GM12801 (cell line): Measurements from ENCODE around the gene AZIN2.

Experiments used
- TF ChIP-seq, protein P1 (sequence below): IDR thresholded peaks from one replicate; pipeline ENCODE4 v1.5.1; 2011; ENCODE audit warnings: control low read depth; ENCODE audit not compliant: insufficient read length; ENCODE audit errors: extremely low read depth

AZIN2 gene

DNA sequence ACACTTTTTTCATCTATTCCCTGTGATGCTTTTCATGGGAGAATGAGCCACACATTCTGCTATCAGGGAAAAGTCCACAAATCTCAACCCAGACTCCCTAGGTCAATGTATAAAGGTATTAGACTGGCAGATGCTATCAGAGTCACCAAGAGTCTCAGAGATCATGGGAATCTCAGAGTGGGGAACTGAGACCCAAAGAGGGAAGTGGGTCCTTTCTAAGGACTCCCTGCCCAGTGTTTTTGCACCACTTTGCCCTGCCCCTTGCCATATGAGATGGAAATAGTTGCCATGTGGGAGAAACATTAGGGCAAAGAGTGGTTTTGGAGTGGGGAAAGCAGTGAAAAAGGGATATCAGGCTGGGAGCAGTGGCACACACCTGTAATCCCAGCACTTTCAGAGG lies 19.1 kb upstream of the AZIN2 start:
- TF ChIP-seq, protein P1, sequence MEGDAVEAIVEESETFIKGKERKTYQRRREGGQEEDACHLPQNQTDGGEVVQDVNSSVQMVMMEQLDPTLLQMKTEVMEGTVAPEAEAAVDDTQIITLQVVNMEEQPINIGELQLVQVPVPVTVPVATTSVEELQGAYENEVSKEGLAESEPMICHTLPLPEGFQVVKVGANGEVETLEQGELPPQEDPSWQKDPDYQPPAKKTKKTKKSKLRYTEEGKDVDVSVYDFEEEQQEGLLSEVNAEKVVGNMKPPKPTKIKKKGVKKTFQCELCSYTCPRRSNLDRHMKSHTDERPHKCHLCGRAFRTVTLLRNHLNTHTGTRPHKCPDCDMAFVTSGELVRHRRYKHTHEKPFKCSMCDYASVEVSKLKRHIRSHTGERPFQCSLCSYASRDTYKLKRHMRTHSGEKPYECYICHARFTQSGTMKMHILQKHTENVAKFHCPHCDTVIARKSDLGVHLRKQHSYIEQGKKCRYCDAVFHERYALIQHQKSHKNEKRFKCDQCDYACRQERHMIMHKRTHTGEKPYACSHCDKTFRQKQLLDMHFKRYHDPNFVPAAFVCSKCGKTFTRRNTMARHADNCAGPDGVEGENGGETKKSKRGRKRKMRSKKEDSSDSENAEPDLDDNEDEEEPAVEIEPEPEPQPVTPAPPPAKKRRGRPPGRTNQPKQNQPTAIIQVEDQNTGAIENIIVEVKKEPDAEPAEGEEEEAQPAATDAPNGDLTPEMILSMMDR = no peak

DNA sequence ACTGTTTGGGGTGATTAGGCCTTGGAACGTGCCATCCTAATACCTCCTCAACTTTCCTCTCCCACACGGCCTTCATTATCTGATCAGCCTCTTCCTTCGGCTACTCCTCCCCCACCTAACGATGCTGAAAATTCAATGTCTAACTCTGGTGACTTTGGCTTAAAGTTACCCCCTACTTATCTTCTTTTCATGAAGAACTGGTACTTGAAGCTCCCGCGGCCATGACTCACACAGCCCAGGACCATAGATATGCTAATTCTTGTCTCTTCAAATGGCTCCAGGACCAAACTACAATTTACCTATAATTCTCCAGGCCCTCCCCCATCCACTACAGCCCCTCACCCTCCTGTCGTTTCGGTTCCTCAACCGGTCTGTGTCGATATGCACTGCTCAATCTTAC lies 15.7 kb upstream of the AZIN2 start:
- TF ChIP-seq, protein P1 = no peak

DNA sequence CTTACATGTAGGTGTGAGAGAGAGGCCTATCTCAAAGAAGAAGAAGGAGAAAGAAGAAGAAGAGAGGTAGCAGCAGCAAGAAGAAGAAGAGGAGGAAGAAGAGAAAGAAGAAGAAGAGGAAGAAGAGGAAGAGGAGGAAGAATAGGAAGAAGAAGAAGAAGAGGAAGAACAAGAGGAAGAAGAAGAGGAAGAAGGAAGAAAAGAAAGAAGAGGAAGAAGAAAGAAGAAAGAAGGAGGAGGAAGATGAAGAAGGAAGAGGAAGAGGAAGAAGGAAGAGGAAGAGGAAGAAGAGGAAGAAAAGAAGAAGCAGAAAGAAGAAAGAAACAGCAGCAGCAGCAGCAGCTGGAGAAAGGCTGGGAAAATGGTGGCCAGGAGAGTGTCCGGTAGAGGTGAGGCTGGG lies 10.3 kb upstream of the AZIN2 start:
- TF ChIP-seq, protein P1 = no peak

DNA sequence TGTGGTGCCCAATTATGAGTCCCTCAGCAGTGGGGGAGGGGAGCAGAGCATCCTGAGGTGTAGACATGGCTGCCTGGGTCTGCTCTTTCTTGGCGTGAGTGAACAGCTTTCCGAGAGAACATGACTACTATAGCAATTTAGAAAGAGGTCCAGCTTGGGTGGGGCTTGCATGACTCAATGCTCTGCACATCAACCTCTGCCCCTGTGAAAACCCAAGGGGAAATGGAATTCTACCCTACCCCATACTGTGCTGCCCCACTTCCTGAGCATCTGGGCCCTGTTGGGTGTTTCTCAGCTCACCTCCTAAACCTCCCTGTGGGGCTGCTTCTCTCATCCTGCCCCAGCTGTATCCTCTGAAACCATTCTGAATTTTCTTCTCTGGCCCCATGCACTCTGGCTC lies 8.2 kb upstream of the AZIN2 start:
- TF ChIP-seq, protein P1 = no peak

DNA sequence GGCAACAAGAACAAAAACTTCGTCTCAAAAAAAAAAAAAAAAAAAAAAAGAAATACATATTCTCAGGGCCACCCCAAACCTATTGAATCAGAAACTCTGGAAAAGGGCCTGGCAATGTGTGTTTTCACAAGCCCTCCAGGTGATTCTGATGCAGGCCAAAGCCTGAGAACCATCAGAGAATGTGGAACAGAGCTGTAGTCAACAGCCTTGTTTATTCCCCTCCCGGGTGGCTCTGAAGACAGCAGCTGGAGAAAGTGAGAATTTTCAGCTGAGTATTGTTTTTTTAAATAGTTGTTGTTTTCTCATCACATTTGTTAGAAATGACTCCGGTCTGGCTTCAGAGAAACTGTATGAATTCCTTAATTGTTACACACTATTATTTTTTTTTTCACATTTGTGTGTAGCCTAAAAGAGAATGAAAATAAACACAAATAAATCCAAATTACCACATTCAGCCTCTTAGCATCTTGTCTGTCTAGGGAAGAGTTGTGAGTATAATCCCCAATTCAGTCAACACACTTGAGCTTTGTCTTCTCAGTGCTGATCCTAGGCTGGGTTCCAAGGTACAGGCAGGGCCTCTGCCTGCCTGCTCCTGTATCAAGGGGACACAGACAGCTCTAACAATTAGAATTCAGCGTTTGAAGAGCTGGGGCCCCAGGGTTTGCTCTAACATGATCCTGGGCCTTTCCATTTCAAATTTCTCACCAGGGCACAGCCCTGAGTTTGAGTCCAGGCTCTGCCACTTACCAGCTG lies 6.6 kb upstream of the AZIN2 start:
- TF ChIP-seq, protein P1 = no peak

DNA sequence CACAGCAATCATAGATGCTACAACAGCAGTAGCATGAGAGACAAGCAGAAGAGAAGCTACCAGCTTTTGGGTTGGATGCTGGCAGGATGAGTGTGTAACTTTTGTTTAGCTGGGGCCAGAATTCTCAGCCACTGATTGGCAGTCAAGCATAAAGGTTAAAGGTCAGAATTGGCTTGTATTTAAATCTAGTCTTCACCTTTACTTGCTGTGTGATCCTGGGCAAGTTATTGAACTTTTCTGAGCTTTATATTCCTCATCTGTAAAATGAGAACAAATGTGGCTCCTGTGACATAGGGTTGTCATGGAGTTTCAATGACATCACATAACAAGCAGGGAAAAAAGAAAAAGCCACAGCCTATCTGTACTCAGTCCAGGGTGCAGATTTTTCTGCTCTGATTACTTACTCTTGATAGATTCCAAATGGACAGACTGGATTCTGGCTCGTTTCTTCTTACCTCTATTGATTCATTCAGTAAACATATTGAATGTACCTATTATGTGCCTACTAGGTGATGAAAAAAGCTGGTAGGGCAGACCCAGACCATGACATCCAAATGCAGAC lies 2.8 kb upstream of the AZIN2 start:
- TF ChIP-seq, protein P1 = no peak

DNA sequence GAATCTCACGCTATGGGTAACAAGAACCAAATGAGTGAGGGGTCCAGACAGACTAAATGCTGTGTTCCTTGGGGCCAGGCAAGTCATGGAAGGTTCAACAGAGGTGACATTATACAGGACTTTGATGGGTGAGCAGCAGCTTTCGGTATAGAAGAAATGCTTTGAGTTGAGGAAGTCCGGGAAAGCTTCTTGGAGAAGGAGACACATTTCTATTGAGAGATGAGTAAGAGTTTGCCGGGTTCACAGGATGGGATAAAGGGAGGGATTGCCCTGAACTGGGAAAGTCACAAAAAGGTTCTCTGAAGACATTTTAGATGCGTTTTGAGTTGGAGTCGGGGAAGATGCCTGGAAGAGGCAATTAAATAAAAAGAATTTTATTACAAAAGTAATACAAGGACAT lies 580 bp upstream of the AZIN2 start:
- TF ChIP-seq, protein P1 = no peak
